HCT116 (cell line): ENCODE results near the gene SIRPA.

Source experiments
- CTCF ChIP-seq, 3 experiments: fragments of 200-600 bp in 1 of 3; sonication (generic) in 1 of 3; IDR thresholded peaks in 2 of 3; conservative IDR thresholded peaks in 1 of 3; 2 replicates each; pipeline ENCODE4 v1.5.1; 2012 to 2017; ENCODE audit warnings: low read depth in 2 of 3, low read length in 2 of 3, antibody characterized with exemption in 1 of 3, borderline replicate concordance in 1 of 3, control low read depth in 1 of 3, mild to moderate bottlenecking in 1 of 3, mixed read lengths in 1 of 3, mixed run types in 1 of 3, moderate library complexity in 1 of 3; ENCODE audit not compliant: insufficient read depth in 1 of 3
- EGR1 ChIP-seq: IDR thresholded peaks from 2 replicates; pipeline ENCODE4 v1.6.1; 2012; ENCODE audit warnings: low read depth
- EZH2 ChIP-seq: fragments of 200-600 bp; sonication (generic); IDR thresholded peaks from 2 replicates; pipeline ENCODE4 v1.6.1; 2017; ENCODE audit warnings: antibody characterized with exemption, mixed run types
- POLR2AphosphoS5 ChIP-seq: IDR thresholded peaks from 2 replicates; pipeline ENCODE4 v1.6.1; 2011; ENCODE audit warnings: mild to moderate bottlenecking, low read depth, low read length, moderate library complexity
- SIN3A ChIP-seq: IDR thresholded peaks from 2 replicates; pipeline ENCODE4 v1.6.1; 2012; ENCODE audit warnings: low read depth
- SRF ChIP-seq: IDR thresholded peaks from 2 replicates; pipeline ENCODE4 v1.6.1; 2012; ENCODE audit warnings: low read depth

GRCh38 chr20:1899241-1899525, 4.0 kb downstream of the SIRPA start:
- no peak for TF ChIP-seq CTCF (IDR thresholded peaks at IDR 0.05 in 2 of 3, conservative IDR thresholded peaks at IDR 0.05 in 1 of 3; ENCODE audit: borderline replicate concordance in 1 of 3, insufficient read depth in 1 of 3, low read depth in 2 of 3, low read length in 2 of 3)
- no peak for TF ChIP-seq SIN3A
- no peak for TF ChIP-seq EZH2
- no peak for TF ChIP-seq SRF
- no peak for TF ChIP-seq EGR1
- no peak for TF ChIP-seq POLR2AphosphoS5
